LNCAP (cell line): ENCODE data around the gene ALDH3A2.

Source experiments
- TF ChIP-seq, protein P1 (sequence below): fragments of 450-650 bp; IDR thresholded peaks from 2 replicates; pipeline ENCODE4 v1.5.1; 2017; ENCODE audit warnings: mild to moderate bottlenecking

Gene ALDH3A2

DNA sequence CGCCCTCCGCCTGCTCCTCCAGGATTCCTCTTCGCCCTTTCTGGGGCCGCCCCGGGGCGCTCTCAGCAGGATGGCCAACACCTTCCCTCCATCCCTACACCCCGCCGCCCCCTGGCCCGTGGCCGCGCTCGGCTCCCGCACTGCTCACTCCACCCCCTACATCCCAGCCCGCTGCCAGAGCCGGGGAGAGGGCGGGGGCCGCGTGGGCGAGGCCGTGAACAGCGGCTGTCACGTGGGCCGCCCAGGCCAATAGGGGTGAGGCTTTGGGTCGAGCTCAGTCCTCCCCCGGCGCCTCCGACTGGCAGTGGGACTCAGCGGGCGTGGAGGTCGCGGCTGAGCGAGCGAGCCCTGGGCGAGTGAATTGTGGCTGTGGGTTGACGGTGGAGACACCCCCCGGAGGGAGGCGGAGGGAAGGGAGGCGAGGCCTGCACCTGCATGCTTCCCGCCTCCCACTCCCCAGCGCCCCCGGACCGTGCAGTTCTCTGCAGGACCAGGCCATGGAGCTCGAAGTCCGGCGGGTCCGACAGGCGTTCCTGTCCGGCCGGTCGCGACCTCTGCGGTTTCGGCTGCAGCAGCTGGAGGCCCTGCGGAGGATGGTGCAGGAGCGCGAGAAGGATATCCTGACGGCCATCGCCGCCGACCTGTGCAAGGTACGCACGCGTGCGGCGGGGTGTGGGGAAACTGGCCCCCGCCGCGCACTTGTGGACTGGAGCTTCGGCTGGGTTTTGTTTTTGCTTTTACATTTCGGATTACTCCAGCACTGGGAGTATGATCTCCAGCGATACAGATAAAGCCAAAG, at the start of gene ALDH3A2:
TSS of gene ALDH3A2 (plus strand) at position 277 of the 799 bp plus-strand sequence. CDS start at position 498, 221 bp downstream.
- TF ChIP-seq, protein P1, sequence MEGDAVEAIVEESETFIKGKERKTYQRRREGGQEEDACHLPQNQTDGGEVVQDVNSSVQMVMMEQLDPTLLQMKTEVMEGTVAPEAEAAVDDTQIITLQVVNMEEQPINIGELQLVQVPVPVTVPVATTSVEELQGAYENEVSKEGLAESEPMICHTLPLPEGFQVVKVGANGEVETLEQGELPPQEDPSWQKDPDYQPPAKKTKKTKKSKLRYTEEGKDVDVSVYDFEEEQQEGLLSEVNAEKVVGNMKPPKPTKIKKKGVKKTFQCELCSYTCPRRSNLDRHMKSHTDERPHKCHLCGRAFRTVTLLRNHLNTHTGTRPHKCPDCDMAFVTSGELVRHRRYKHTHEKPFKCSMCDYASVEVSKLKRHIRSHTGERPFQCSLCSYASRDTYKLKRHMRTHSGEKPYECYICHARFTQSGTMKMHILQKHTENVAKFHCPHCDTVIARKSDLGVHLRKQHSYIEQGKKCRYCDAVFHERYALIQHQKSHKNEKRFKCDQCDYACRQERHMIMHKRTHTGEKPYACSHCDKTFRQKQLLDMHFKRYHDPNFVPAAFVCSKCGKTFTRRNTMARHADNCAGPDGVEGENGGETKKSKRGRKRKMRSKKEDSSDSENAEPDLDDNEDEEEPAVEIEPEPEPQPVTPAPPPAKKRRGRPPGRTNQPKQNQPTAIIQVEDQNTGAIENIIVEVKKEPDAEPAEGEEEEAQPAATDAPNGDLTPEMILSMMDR, result no peak; the same call in 1 of the 2 replicates

DNA sequence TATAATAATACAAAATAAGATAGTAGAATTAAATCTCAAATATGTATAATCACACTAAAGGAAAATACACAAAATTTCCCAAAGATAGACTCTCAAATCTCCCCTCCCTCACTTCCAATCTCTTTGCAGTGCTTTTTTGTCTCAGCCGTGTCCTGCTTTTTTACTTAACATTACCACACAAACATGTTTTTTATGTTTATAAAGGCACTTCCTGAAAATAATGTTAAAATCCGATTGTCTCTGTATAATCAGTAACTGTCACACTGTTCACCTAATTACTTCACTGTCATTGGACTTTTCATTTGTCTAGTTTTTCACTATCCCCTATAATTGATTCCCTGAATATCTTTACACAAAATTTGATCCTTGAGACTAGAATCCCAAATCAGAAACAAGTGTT, 38.2 kb upstream of the ALDH3A2 start:
- TF ChIP-seq, protein P1, result no peak

DNA sequence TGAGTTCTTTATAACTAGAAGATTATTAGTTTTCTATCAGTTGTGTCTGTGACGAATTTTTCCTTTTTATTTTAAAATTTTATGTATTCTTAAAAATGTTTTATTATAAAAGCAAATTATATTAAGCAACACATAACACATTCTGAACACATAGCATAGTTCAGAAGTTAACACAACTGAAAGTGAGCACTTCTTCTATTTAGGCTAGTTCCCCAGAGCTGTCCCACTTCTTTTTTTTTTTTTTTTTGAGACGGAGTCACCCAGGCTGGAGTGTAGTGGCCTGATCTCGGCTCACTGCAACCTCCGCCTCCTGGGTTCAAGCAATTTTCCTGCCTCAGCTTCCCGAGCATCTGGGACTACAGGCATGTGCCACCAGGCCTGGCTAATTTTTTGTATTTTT, 37.7 kb upstream of the ALDH3A2 start:
- TF ChIP-seq, protein P1, result no peak

DNA sequence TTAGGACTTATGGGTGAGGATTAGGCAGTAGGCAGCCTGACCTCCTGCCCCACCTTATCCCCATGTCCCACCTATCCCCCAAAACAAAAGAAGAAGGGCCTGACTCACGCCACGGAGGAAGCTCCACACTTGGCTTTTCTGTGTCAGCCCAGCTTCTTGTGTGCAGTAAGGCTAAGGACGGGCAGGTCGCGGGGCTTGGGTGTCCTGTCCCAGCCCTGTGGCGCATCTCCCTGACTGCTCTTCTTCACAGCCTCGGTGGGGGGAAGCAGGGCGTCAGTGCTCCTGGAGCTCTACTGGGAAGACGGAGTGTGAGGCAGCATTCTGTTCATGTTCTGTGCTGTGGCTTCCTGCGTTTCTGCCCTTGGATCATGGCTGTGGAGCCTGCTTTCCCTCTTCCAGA, 34.6 kb upstream of the ALDH3A2 start:
- TF ChIP-seq, protein P1, result no peak

DNA sequence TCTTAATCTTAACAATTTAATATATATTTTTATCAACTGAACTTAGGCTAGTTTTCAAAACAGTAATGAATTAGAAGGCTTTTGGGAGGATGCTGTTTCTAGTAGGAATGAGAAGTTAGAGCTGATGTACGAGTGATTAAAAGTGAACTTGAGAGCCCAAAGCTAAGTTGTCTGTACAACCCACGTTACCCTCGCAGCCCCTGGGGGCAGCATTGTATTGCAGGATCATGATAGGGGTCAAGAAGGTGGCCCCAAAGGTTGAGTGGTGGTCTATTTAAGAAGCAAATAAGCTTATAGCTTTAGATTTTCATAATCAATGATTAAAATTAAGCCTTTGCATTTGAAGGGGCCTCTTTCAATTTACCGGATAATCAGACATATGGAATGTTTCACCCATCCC, 33.7 kb upstream of the ALDH3A2 start:
- TF ChIP-seq, protein P1, result no peak

DNA sequence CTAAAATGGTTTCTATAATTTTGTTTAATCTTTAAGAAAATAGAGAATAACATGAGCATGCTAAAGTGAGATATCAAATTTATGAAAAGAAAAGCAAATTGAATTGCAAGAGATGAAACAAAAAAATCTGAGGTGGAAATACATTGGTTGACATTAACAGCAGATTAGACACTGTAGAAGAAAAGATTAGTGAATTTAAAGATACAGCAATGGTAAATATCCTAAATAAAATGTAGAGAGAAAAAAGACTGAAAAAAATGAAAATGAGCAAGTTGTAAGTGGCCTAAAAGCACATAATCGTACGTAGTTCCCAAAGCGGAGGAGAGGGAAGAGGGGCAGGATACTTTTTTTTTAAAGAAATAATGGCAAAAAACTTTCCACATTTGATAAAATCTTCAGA, 30.5 kb upstream of the ALDH3A2 start:
- TF ChIP-seq, protein P1, result no peak

DNA sequence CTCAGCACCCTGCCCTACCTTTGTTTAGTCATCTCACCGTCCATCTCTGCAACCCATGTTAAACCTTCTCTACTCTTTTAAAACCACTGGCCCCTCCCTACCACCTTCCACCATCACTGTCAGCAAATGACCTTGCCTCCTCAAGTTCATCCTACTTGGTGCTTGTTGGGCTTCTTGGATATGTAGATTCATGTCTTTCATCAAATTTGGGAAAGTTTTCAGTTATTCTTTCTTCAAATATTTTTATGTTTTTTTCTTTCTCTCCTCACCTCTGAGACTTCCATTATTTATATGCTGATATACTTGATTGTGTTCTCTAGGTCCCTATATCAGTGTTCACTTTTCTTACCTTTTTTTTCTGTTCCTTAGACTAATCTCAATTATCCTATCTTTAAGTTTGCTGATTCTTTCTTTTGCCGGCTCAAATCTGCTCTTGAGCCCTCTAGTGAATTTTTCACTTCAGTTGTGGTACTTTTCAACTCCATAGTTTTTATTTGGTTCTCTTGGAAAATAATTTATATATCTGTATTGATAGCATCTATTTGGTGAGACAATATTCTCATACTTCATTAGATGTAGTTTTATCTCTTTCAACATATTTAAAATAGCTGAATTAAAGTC, 28.7 kb upstream of the ALDH3A2 start:
- TF ChIP-seq, protein P1, result no peak
